ENCODE results near the gene NEDD4L. TPM values are rescaled to one million over a fixed set of nuclear protein-coding genes. Genes with fewer than 3 reads are reported as not detected.

Gene NEDD4L
- total RNA-seq, 1 donor from 2014 or later, result 41.4 TPM

DNA sequence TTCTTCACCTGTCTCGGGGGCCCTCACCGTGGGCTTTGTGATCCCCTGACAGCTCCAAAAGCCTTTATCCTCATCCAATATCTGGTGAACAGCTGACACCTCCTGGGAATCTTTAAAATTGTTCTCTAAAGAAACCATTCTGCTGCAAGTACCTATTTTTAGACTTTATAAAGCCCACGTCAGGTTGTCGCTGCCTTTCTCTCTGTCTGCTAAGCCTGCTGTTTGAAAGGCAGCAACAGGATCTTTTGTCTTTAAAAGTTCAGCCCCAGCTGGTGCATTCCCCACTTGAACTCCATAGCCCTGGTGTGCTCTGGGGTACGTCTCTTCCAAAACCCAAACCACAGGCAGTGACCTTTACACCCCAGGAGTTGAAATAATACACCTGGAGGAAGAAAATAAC is 145.0 kb downstream of the NEDD4L start:
- peaks cover 24% of the 10 kb centered on the region for H3K4me1 Mint-ChIP-seq
- TF ChIP-seq, protein P1, sequence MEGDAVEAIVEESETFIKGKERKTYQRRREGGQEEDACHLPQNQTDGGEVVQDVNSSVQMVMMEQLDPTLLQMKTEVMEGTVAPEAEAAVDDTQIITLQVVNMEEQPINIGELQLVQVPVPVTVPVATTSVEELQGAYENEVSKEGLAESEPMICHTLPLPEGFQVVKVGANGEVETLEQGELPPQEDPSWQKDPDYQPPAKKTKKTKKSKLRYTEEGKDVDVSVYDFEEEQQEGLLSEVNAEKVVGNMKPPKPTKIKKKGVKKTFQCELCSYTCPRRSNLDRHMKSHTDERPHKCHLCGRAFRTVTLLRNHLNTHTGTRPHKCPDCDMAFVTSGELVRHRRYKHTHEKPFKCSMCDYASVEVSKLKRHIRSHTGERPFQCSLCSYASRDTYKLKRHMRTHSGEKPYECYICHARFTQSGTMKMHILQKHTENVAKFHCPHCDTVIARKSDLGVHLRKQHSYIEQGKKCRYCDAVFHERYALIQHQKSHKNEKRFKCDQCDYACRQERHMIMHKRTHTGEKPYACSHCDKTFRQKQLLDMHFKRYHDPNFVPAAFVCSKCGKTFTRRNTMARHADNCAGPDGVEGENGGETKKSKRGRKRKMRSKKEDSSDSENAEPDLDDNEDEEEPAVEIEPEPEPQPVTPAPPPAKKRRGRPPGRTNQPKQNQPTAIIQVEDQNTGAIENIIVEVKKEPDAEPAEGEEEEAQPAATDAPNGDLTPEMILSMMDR (conservative IDR thresholded peaks at IDR 0.05), result no peak
- H3K27ac Mint-ChIP-seq (ENCODE audit: unreplicated experiment), result no peak overlapping the region

DNA sequence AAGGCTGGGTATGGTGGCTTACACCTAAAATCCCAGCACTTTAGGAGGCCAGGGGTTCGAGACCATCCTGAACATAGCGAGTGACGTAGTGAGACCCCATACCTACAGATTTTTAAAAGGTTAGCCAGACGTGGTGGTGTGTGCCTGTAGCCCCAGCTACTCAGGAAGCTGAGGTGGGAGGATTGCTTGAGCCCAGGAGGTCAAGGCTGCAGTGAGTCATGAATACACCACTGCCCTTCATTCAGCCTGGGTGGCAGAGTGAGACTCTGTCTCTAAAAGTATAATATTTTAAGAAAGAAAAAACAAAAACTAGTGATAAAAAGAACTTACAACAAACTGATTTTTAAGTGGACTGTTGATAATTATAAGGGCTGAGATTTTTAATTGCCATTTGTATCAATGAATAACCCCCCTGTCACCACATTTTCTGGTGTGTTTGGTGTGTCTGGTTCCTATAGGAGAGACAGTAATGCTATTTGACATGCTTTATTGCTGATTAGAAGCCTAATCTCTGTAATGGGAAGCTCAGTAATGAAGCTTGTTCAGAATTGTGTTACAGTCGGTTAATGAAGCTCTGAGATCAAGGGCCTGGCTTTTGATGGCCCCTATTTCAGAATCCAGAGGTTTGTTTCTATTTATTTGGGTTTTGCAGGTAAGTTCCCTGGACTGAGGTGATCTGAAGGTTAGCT is 147.0 kb downstream of the NEDD4L start:
- Mint-ChIP-seq H3K27ac (ENCODE audit: unreplicated experiment) (no peak overlapping the region), H3K9me3 (no peaks in the 10 kb centered on the region), H3K27me3 (ENCODE audit: low read depth) (peaks cover 7% of the 10 kb centered on the region), H3K4me1 (peaks cover 40% of the 10 kb centered on the region), H3K4me3 (no peak overlapping the region), H3K36me3 (ENCODE audit: low read depth) (no peaks in the 10 kb centered on the region)
- no peak for DNase-seq (ENCODE audit: low read depth, low spot score)
- TF ChIP-seq, protein P1 (conservative IDR thresholded peaks at IDR 0.05), result no peak

More for the DNA sequence above, 145.0 kb downstream of the NEDD4L start:
- DNase-seq (ENCODE audit: low read depth, low spot score), result no peak
- H3K9me3 Mint-ChIP-seq, result no peaks in the 10 kb centered on the region
- no peaks in the 10 kb centered on the region for H3K27me3 Mint-ChIP-seq (ENCODE audit: low read depth)
- H3K36me3 Mint-ChIP-seq (ENCODE audit: low read depth), result peaks cover 2% of the 10 kb centered on the region
- H3K4me3 Mint-ChIP-seq, result no peak overlapping the region

DNA sequence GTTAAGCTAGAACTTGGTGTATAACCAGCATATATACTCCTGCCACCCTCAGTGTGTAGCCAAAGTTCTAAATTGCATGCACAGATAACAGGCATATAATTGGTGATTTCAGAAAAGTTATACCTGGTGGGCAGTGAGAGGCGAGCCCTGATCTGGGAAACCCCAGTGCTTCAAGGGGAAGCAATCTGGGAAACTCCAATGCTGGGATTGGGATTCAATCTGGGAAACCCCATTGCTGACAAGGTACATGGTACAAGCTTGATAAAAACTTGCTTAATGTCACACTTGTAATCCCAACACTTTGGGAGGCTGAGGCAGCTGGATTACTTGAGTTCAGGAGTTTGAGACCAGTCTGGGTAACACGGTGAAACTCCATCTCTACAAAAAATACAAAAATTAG is 147.6 kb downstream of the NEDD4L start:
- no peak overlapping the region for H3K27ac Mint-ChIP-seq (ENCODE audit: unreplicated experiment)
- TF ChIP-seq, protein P1 (conservative IDR thresholded peaks at IDR 0.05), result no peak
- no peaks in the 10 kb centered on the region for H3K9me3 Mint-ChIP-seq
- H3K27me3 Mint-ChIP-seq (ENCODE audit: low read depth), result peaks cover 10% of the 10 kb centered on the region
- H3K36me3 Mint-ChIP-seq (ENCODE audit: low read depth), result no peaks in the 10 kb centered on the region
- peaks cover 41% of the 10 kb centered on the region for H3K4me1 Mint-ChIP-seq
- no peak overlapping the region for H3K4me3 Mint-ChIP-seq
- DNase-seq (ENCODE audit: low read depth, low spot score), result no peak

DNA sequence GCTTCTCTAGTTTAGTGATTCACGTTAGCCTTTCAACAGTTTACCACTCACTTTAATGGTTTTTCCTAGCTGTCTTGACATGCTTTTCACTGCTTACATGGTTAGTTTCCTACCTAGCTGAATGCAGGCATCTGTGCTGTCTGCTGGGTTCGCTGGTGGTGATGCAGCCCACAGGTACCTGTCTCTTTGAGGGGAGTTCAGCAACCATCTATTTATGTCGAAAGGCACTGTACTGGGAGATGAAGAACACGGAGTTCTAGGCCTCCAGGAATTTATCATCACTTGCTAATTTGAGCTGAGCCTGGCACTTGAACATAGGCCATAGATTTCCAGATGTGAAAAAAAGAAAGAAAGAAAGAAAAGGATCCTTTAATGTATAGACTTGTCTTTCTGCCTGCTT is 148.5 kb downstream of the NEDD4L start:
- no peaks in the 10 kb centered on the region for H3K9me3 Mint-ChIP-seq
- H3K27ac Mint-ChIP-seq (ENCODE audit: unreplicated experiment), result no peak overlapping the region
- peaks cover 10% of the 10 kb centered on the region for H3K27me3 Mint-ChIP-seq (ENCODE audit: low read depth)
- no peaks in the 10 kb centered on the region for H3K36me3 Mint-ChIP-seq (ENCODE audit: low read depth)
- no peak overlapping the region for H3K4me3 Mint-ChIP-seq
- DNase-seq (ENCODE audit: low read depth, low spot score), result no peak
- TF ChIP-seq, protein P1 (conservative IDR thresholded peaks at IDR 0.05), result no peak
- peaks cover 47% of the 10 kb centered on the region for H3K4me1 Mint-ChIP-seq

DNA sequence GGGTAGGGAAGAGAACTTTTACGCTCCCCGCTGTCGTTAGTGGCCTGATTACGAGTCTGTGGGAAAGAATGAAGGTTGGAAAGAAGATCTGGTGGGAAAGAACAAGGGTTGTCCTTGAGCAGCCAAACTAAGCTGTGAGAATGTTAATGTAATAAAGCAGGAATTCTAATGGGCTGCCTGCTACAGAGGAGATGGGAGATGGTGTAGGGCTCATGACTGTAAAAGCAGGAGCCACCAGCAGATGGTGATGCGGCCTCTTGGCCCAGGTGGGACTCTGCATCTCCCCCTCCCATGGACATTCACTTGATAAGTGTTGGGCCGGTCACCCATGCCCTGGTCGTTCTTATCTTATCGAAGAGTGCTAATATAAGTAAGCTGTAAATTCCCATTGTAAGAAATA is 150.0 kb downstream of the NEDD4L start:
- Mint-ChIP-seq H3K4me1 (peaks cover 38% of the 10 kb centered on the region), H3K27ac (ENCODE audit: unreplicated experiment) (peak overlapping the region; percentile 7), H3K27me3 (ENCODE audit: low read depth) (peaks cover 10% of the 10 kb centered on the region), H3K9me3 (no peaks in the 10 kb centered on the region), H3K36me3 (ENCODE audit: low read depth) (no peaks in the 10 kb centered on the region), H3K4me3 (no peak overlapping the region)
- no peak for DNase-seq (ENCODE audit: low read depth, low spot score)
- TF ChIP-seq, protein P1 (conservative IDR thresholded peaks at IDR 0.05), result peak; percentile 54
